ENCODE measurements around the gene MDGA2. TPM values are rescaled to one million over a fixed set of nuclear protein-coding genes. Genes with fewer than 3 reads are reported as not detected.
"Not testable (repeated sequence)": the region's sequence is repeated elsewhere in the genome, so short reads cannot be mapped to it uniquely, and the experiment has no call there.

Gene MDGA2
- polyA plus RNA-seq, 1 experiment = not detected

DNA sequence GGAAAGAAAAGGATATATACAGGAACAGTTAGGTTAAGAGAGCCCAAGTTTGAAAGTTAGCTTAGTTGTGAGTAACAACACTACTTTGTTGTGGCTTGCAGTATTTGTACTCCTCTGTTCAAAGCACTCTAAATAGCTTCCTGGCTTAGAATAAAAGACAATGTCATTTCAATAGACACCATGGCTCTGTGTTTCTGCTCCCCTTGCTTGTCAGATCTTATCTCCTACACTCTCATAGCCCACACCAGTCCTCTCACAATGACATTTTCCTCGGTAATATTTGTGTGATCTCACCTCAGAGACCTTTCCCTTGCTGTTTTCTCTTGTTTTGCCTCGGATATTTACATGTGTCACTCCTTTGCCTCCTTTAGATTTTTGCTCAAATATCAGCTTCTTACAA is 418.4 kb downstream of the MDGA2 start:
- Histone ChIP-seq H3K27me3 (ENCODE audit: control insufficient read depth, insufficient read depth, low read length) (no peaks in the 10 kb centered on the region), H3K9me3 (ENCODE audit: control insufficient read depth, insufficient read depth, low read length) (peaks cover 13% of the 10 kb centered on the region), H3K4me3 (ENCODE audit: low read depth, low read length) (no peak overlapping the region), H3K27ac (ENCODE audit: low read depth, low read length) (no peak overlapping the region)
- CTCF ChIA-PET = no interaction called here
- POLR2A ChIA-PET = no interaction called here
- no peak for DNase-seq (ENCODE audit: low read depth, low spot score)
- TF ChIP-seq, protein P1, sequence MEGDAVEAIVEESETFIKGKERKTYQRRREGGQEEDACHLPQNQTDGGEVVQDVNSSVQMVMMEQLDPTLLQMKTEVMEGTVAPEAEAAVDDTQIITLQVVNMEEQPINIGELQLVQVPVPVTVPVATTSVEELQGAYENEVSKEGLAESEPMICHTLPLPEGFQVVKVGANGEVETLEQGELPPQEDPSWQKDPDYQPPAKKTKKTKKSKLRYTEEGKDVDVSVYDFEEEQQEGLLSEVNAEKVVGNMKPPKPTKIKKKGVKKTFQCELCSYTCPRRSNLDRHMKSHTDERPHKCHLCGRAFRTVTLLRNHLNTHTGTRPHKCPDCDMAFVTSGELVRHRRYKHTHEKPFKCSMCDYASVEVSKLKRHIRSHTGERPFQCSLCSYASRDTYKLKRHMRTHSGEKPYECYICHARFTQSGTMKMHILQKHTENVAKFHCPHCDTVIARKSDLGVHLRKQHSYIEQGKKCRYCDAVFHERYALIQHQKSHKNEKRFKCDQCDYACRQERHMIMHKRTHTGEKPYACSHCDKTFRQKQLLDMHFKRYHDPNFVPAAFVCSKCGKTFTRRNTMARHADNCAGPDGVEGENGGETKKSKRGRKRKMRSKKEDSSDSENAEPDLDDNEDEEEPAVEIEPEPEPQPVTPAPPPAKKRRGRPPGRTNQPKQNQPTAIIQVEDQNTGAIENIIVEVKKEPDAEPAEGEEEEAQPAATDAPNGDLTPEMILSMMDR (IDR thresholded peaks at IDR 0.05; ENCODE audit: low read depth, low read length) = no peak

DNA sequence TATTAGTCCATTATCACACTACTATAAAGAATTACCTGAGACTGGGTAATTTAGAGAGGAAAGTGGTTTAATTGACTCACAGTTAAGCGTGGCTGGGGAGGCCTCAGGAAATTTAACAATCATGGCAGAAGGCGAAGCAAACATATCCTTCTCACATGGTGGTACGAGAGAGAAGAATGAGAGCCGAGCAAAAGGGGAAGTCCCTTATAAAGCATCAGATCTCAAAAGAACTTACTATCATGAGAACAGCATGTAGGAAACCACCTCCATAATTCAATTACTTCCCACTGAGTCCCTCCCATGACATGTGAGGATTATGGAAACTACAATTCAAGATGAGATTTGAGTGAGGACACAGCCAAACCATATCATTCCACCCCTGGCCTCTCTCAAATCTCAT is 422.6 kb downstream of the MDGA2 start:
- TF ChIP-seq, protein P1 (IDR thresholded peaks at IDR 0.05; ENCODE audit: low read depth, low read length) = no peak
- ChIA-PET CTCF (no interaction called here), POLR2A (no interaction called here)
- Histone ChIP-seq H3K27ac (ENCODE audit: low read depth, low read length) (no peak overlapping the region), H3K4me3 (ENCODE audit: low read depth, low read length) (no peak overlapping the region), H3K27me3 (ENCODE audit: control insufficient read depth, insufficient read depth, low read length) (no peaks in the 10 kb centered on the region), H3K9me3 (ENCODE audit: control insufficient read depth, insufficient read depth, low read length) (peaks cover 13% of the 10 kb centered on the region)
- no peak for DNase-seq (ENCODE audit: low read depth, low spot score)

DNA sequence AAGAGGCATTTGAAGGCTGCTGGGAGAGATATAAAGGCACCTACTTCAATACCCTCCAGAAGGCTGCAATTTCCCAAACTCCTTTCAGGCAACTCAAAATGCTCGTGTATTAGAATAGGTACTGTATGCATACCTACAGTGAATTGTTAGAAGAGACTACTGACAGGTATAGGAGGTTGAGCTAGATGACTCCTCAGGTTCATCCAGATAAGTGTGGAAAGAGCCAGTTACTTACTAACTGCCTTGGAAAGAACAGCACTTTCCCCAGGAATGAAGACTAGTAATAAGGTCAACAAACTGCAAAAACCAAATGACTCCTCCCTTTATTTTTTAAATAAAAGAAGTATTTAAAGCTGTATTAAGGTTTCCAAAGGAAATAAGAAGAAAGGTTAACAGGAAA is 429.0 kb downstream of the MDGA2 start:
- Histone ChIP-seq H3K27me3 (ENCODE audit: control insufficient read depth, insufficient read depth, low read length) (no peaks in the 10 kb centered on the region), H3K4me3 (ENCODE audit: low read depth, low read length) (no peak overlapping the region), H3K9me3 (ENCODE audit: control insufficient read depth, insufficient read depth, low read length) (peaks cover 13% of the 10 kb centered on the region), H3K27ac (ENCODE audit: low read depth, low read length) (no peak overlapping the region)
- TF ChIP-seq, protein P1 (IDR thresholded peaks at IDR 0.05; ENCODE audit: low read depth, low read length) = no peak
- CTCF ChIA-PET = no interaction called here
- DNase-seq (ENCODE audit: low read depth, low spot score) = no peak
- POLR2A ChIA-PET = no interaction called here

DNA sequence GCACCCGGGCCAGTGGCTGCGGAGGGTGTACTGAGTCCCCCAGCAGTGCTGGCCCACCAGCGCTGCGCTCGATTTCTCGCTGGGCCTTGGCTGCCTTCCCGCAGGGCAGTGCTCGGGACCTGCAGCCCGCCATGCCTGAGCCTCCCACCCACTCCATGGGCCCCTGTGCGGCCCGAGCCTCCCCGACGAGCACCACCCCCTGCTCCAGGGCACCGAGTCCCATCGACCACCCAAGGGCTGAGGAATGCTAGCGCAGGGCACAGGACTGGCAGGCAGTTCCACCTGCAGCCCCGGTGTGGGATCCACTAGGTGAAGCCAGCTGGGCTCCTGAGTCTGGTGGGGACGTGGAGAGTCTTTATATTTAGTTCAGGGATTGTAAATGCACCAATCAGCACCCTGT is 432.8 kb downstream of the MDGA2 start:
- DNase-seq (ENCODE audit: low read depth, low spot score); H3K27me3 ChIP-seq (ENCODE audit: control insufficient read depth, insufficient read depth, low read length); H3K9me3 ChIP-seq (ENCODE audit: control insufficient read depth, insufficient read depth, low read length); POLR2A ChIA-PET; H3K27ac ChIP-seq (ENCODE audit: low read depth, low read length); CTCF ChIA-PET; H3K4me3 ChIP-seq (ENCODE audit: low read depth, low read length): not testable (repeated sequence)

DNA sequence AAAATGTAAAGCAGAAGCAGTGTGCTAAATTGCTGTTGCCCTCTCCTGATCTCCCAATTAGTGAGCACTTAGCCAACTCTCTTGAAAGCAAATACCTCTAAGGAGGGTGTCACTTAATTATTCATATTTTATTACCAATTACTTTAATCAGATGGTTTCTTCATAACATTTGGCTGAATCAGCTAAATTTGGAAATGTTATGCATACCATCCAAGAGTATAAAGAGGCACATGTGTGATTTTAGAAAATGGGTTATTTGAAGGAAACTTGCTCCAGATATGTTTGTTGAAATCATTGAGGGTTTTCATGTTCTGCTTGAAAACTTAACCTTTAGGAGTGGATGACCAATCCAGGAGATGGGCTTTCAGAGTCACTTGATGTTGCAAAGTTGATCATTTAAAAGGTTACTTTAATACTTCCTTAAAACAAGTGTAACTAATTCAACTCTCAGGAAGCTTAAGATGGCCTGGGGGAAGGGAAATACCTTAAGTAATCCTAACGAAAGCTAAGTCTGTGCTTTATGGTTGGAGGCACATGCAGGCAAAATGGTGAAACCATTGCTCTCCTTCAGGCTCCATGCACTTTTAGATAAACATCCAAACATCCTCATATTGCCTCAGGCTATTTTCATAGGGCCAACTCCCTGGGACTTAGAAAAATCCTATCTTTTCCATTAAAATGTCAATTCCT is 434.5 kb downstream of the MDGA2 start:
- no peak for DNase-seq (ENCODE audit: low read depth, low spot score)
- ChIA-PET CTCF (no interaction called here), POLR2A (no interaction called here)
- TF ChIP-seq, protein P1 (IDR thresholded peaks at IDR 0.05; ENCODE audit: low read depth, low read length) = no peak
- H3K4me3 ChIP-seq (ENCODE audit: low read depth, low read length) = no peak overlapping the region
- H3K27me3 ChIP-seq (ENCODE audit: control insufficient read depth, insufficient read depth, low read length) = no peaks in the 10 kb centered on the region
- peaks cover 12% of the 10 kb centered on the region for H3K9me3 ChIP-seq (ENCODE audit: control insufficient read depth, insufficient read depth, low read length)
- H3K27ac ChIP-seq (ENCODE audit: low read depth, low read length) = no peak overlapping the region

Data from AG04450 (cell line).